Panc1 (cell line): ENCODE results near the gene GAREM2.

Experiments
- POLR2AphosphoS5 ChIP-seq: IDR thresholded peaks from 2 replicates; pipeline ENCODE4 v1.6.1; 2012; ENCODE audit warnings: mild to moderate bottlenecking, low read depth, low read length, moderate library complexity
- TF ChIP-seq, protein P1 (sequence below): fragments of 450-650 bp; IDR thresholded peaks from 2 replicates; pipeline ENCODE4 v1.5.1; 2017; ENCODE audit warnings: mild to moderate bottlenecking

GRCh38 chr2:26189123-26189522 lies 16.2 kb downstream of the GAREM2 start:
- TF ChIP-seq, protein P1, sequence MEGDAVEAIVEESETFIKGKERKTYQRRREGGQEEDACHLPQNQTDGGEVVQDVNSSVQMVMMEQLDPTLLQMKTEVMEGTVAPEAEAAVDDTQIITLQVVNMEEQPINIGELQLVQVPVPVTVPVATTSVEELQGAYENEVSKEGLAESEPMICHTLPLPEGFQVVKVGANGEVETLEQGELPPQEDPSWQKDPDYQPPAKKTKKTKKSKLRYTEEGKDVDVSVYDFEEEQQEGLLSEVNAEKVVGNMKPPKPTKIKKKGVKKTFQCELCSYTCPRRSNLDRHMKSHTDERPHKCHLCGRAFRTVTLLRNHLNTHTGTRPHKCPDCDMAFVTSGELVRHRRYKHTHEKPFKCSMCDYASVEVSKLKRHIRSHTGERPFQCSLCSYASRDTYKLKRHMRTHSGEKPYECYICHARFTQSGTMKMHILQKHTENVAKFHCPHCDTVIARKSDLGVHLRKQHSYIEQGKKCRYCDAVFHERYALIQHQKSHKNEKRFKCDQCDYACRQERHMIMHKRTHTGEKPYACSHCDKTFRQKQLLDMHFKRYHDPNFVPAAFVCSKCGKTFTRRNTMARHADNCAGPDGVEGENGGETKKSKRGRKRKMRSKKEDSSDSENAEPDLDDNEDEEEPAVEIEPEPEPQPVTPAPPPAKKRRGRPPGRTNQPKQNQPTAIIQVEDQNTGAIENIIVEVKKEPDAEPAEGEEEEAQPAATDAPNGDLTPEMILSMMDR: no peak
- no peak; the same call in 1 of the 2 replicates for TF ChIP-seq POLR2AphosphoS5
